ENCODE data around the gene TTLL10.

The TTLL10 gene

GRCh38 chr1:1173793-1174415 lies at the start of gene TTLL10:
Gene TTLL10 (plus strand): TSS chr1:1173880. CDS start chr1:1179216, 5,336 bp downstream.
- DNase-seq (ENCODE audit: low read depth), result peak; percentile 24

DNA sequence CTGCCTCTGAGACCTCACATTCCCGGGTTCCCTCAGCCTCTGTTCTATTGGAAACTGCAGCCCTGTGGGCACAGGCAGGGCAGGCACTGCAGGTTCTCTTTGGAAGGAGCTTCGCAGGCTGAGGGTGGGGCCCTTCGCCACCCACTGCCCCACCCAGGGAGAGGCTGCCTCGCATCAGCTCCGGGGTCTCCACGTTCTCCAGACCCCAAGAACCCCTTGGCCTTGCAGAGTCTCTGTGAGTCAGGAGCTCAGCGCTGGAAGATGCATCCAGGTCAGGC lies 49.2 kb upstream of the TTLL10 start:
- DNase-seq (ENCODE audit: low read depth), result no peak

DNA sequence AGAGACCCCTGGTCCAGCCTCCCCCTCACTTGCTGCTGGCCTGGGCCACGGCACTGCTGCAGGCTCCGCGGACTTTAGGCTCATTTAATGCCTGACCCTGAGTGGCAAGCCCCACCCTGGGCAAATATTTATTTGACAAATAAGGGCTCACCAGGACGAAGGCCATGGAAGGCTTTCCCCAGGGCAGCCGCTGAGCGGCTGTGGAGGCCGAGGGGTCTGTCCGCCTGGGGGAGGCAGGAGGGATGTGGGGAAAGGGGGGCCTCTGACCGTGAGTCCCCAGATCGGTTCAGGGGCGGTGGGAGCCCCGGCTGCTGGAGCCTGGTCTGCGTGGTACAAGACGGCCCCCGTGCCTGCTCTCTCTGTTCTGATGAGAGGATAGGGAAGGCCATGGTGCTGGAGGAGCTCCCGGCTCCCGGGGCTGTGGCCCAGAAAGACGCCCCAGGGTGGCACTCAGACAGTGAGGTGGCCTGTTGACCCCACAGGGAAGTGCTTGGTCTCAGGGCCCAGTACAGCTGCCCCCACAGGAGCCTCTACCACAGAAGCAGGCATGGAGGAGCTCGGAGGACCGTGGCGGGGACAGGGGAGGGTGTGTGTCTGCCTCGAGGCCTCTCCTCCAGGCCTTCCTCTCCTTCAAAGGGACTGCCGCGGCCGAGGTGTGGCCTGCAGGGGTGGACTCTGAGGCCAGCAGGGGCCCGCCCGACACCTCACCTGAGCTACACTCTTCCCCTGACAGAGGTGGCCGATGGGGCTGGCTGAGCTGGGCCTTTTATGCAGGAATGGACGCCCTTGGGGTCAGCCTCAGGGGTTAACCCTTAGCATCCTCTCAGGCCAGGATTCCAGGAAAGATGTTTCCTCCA lies 48.7 kb upstream of the TTLL10 start:
- no peak for DNase-seq (ENCODE audit: low read depth)

DNA sequence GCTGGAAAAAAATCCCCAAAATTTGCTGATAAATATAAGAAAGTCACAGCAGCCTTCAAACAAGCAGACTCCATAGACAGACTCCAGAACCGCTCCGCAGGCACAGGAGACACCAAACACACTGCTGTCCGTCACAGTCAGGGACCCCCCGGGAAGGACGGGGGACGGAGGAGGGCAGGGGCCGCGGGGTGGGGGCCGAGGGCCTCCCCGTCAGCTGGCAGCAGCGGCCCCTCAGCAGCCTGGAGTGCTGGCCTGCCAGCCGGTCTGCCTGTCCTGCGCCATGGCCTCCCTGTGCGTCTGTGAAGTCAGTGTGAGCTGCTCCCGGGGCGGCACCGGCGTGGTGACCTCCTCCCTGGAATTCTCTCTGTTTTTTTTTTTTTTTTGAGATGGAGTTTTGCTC lies 47.7 kb upstream of the TTLL10 start:
- DNase-seq (ENCODE audit: low read depth), result no peak

- DNase-seq (ENCODE audit: low read depth), result no peak
These were observed 45.9 kb upstream of the TTLL10 start for GRCh38 chr1:1127551-1128451.

DNA sequence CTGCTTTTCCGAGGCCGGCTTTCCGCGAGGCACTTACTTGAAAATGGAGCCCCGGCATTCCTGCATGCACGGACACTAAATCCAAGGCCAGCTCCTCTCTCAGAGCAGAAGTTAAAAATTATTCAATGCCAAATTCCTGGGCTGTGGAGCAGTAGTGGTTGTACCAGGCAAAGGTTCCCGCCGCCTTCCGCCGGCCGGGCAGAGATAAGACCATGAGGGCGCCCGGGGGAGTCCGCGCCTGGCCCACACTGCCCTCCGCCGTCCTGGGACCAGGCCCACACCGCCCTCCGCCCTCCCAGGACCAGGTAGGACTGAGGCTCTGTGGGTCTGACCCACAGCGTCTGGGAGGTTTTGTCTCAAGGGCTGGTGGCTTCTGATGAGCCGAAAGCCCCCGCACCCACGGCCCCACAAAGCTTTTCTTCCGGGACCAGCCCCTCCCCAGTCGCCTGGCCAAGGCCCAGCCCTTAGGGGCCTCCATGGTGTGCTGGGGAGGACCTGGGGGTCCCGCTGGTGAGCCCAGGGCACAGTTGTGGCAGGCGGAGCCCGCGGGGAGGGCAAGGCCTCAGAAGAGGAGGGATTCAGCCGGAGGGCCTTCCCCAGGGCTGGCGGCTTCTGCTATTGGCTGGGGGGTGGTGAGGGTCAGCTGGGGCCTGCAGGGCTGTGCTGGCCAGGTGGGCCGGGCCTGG lies 45.1 kb upstream of the TTLL10 start:
- no peak for DNase-seq (ENCODE audit: low read depth)

DNA sequence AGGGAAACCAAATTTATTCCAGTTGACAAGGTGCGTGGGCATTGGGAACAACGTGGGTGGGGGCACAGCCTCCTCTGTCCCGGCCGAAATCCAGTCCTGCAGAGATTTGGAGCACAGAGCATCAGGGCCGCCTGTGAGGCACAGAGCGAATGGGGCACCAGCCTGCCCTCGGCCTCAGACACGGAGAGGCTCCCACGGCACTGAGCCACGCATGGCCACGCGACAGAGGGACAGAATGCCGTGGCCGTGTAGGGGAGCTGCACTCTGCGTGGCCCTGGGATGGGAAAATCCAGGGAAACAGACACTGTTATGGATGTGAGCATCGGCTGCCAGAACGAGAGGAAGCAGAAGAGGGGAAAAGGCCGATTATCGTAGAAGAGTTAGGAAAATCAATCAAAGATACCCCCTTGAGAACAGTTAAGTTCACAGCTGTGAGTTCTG lies 44.3 kb upstream of the TTLL10 start:
- no peak for DNase-seq (ENCODE audit: low read depth)

- no peak for DNase-seq (ENCODE audit: low read depth)
These were observed 43.2 kb upstream of the TTLL10 start for GRCh38 chr1:1130206-1131120.

- no peak for DNase-seq (ENCODE audit: low read depth)
These were observed 41.4 kb upstream of the TTLL10 start for GRCh38 chr1:1132042-1132950.

- no peak for DNase-seq (ENCODE audit: low read depth)
These were observed 40.5 kb upstream of the TTLL10 start for GRCh38 chr1:1132956-1133750.

- no peak for DNase-seq (ENCODE audit: low read depth)
These were observed 39.2 kb upstream of the TTLL10 start for GRCh38 chr1:1134300-1134970.

DNA sequence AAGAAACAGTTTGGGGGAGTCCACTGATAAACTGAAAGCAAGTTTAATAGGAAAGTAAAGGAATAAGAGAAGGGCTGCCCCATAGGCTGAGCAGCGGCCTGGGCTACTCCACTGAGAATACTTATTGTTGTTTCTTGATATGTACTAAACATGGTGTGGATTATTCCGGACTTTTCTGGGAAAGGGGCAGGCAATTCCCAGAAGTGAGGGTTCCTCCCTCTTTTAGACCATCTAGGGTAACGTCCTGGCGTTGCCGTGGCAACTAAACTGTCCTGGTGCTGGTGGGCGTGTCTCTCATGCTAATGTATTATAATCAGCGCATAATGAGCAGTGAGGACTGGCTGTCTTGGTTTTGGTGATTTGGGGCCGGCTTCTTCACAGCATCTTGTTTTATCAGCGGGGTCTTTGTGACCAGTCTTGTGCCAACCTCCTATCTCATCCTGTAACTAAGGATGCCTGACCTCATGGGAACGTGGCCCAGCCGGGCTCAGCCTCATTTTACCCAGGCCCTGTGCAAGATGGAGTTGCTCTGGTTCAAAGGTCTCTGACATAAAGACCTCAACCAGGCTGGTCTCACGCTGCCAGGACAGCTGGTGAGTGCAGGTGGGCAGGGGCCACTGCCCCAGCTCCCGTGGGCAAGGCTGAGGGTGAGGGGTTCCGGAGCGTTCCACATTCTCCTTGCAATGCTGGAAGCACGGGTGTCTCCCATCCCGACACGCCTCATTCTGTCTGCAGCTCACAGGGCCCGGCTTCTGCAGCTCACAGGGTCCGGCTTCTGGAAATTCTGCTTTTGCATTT lies 38.1 kb upstream of the TTLL10 start:
- no peak for DNase-seq (ENCODE audit: low read depth)

DNA sequence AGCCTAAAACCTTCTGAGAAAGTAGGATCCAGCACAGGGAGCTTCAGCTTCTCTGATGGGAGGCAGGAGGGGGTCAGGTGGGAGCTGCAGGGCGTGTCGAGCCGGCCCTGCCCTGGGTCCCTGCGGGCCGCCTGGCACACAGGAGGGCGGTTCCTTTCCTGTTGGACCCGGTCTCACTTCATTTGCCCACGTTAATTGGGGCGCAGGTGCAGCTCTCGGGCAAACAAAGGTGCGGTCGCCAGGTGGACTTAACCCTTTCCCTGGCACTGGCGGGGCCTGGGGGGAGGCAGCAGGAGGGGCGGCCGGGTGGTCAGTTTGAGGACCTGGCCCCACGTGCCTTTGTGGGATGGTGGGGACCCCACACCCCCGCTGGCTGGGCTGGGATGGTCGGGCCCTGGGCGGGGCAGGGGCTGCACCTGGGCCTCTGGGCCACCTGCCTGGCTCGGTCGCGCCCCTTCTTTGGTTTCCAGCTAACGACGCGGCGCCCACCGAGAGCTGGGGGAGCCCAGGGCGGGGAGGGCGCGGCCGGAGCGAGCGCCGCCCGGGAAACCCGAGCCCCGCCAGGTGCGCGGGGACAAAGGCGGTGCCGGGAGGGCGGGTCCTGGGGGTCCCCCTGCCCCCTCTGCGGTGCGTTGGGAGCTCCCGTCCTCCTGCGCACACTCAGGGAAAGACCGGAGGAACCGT lies 37.0 kb upstream of the TTLL10 start:
- DNase-seq (ENCODE audit: low read depth), result no peak

DNA sequence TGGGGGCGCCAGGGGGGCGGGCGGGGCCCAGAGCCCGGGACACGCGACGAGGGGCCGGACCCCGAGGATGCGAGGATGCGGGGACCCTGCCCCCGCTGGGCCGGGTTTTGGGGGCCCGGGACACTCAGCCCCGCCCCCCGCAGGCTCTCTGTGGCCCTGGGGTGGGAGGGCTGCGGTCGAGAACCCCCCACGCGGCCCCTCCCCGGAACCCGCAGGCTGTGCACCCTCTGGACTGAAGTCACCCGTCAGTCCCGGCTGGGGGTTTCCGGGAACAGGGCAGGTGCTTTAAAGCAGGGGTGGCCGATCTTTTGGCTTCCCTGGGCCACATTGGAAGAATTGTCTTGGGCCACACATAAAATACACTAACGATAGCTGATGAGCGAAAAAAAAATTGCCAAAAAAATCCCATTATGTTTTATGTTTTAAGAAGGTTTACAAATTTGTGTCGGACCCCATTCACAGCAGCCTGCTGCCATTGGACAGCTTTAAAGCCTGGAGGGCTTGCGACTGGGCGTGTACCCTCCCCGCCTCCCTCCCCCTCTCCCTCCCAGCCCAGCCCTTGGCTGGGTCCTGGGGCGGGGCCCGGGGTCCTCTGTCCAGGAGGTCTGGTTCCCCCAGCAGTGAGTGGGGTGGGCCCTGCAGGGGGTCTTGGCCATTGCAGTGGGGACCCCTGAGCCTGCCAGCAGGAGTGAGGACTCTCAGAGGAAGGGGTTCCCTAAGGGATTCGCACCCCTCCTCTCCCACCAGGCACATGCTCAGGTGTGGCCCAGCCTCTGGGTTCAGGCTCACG lies 36.2 kb upstream of the TTLL10 start:
- peak; percentile 67 for DNase-seq (ENCODE audit: low read depth)

- no peak for DNase-seq (ENCODE audit: low read depth)
These were observed 33.0 kb upstream of the TTLL10 start for GRCh38 chr1:1140673-1141072.

GRCh38 chr1:1141244-1141910 lies 32.3 kb upstream of the TTLL10 start:
- no peak for DNase-seq (ENCODE audit: low read depth)
